HG03469 (cell line): ENCODE data around the gene C16orf74.
A peak's percentile ranks its signal among the peaks of the same experiment; 100 is the strongest.

ENCODE experiments used
- ATAC-seq: cut with Tn5 transposase; IDR thresholded peaks from one replicate; pipeline ENCODE4 v1.9.1; 2021; ENCODE audit warnings: mild to moderate bottlenecking, moderate library complexity, moderate number of reproducible peaks; ENCODE audit not compliant: unreplicated experiment

Gene C16orf74

GRCh38 chr16:85777583-85778310, 26.9 kb upstream of the C16orf74 start:
- no peak for ATAC-seq

- no peak for ATAC-seq
Observed at GRCh38 chr16:85774811-85775210, 23.9 kb upstream of the C16orf74 start.

GRCh38 chr16:85774136-85774535, 23.2 kb upstream of the C16orf74 start:
- no peak for ATAC-seq

- no peak for ATAC-seq
Observed at GRCh38 chr16:85773044-85773443, 22.1 kb upstream of the C16orf74 start.

GRCh38 chr16:85770741-85771140, 19.8 kb upstream of the C16orf74 start:
- no peak for ATAC-seq

- no peak for ATAC-seq
Observed at GRCh38 chr16:85768199-85768598, 17.3 kb upstream of the C16orf74 start.

GRCh38 chr16:85767531-85767930, 16.6 kb upstream of the C16orf74 start:
- ATAC-seq: no peak

GRCh38 chr16:85765767-85766166, 14.9 kb upstream of the C16orf74 start:
- ATAC-seq: no peak

- no peak for ATAC-seq
Observed at GRCh38 chr16:85765211-85765610, 14.3 kb upstream of the C16orf74 start.

GRCh38 chr16:85763616-85764015, 12.7 kb upstream of the C16orf74 start:
- no peak for ATAC-seq

GRCh38 chr16:85762970-85763369, 12.1 kb upstream of the C16orf74 start:
- ATAC-seq: no peak

- no peak for ATAC-seq
Observed at GRCh38 chr16:85761861-85762260, 11.0 kb upstream of the C16orf74 start.

GRCh38 chr16:85759631-85760419, 8.9 kb upstream of the C16orf74 start:
- ATAC-seq: no peak

- ATAC-seq: no peak
Observed at GRCh38 chr16:85759136-85759535, 8.2 kb upstream of the C16orf74 start.

GRCh38 chr16:85757341-85757822, 6.5 kb upstream of the C16orf74 start:
- ATAC-seq: peak; percentile 29

GRCh38 chr16:85755929-85756768, 5.3 kb upstream of the C16orf74 start:
- peak; percentile 37 for ATAC-seq

- ATAC-seq: no peak
Observed at GRCh38 chr16:85754413-85754812, 3.5 kb upstream of the C16orf74 start.

GRCh38 chr16:85753976-85754375, 3.1 kb upstream of the C16orf74 start:
- ATAC-seq: no peak

GRCh38 chr16:85753559-85753958, 2.7 kb upstream of the C16orf74 start:
- ATAC-seq: no peak

GRCh38 chr16:85752511-85753420, 1.9 kb upstream of the C16orf74 start:
- no peak for ATAC-seq
